ENCODE results near the gene CSRP2.

- no peak for TF ChIP-seq CTCF (IDR thresholded peaks at IDR 0.05)
- no peak for TF ChIP-seq POLR2A (IDR thresholded peaks at IDR 0.05)
These were observed 18.6 kb downstream of the CSRP2 start for GRCh38 chr12:76860256-76860655.

All from transverse colon (tissue), 3 donors.